Skeletal muscle satellite cell (primary cell): ENCODE measurements around the gene OR52I1.
A peak's percentile ranks its signal among the peaks of the same experiment; 100 is the strongest.

Source experiments
- H3K27me3 ChIP-seq: 2 replicates; pipeline ENCODE4 v1.7.0; 2013; ENCODE audit warnings: low read length; ENCODE audit not compliant: control insufficient read depth, insufficient read depth
- H3K36me3 ChIP-seq: 2 replicates; pipeline ENCODE4 v1.7.0; 2013; ENCODE audit warnings: mild to moderate bottlenecking, control low read depth, low read length; ENCODE audit not compliant: insufficient read depth
- H3K4me1 ChIP-seq: 2 replicates; pipeline ENCODE4 v1.7.0; 2013; ENCODE audit warnings: low read length; ENCODE audit not compliant: control insufficient read depth, insufficient read depth
- H3K4me2 ChIP-seq: 2 replicates; pipeline ENCODE4 v1.7.0; 2013; ENCODE audit warnings: mild to moderate bottlenecking, low read length
- H3K4me3 ChIP-seq: 2 replicates; pipeline ENCODE4 v1.7.0; 2013; ENCODE audit warnings: low read length
- H3K9ac ChIP-seq: 2 replicates; pipeline ENCODE4 v1.7.0; 2013; ENCODE audit warnings: mild to moderate bottlenecking, low read depth, low read length, moderate library complexity
- H3K9me3 ChIP-seq: replicated peaks from 2 replicates; pipeline ENCODE4 v1.7.0; 2013; ENCODE audit warnings: mild to moderate bottlenecking, control low read depth, low read length

OR52I1 gene

DNA sequence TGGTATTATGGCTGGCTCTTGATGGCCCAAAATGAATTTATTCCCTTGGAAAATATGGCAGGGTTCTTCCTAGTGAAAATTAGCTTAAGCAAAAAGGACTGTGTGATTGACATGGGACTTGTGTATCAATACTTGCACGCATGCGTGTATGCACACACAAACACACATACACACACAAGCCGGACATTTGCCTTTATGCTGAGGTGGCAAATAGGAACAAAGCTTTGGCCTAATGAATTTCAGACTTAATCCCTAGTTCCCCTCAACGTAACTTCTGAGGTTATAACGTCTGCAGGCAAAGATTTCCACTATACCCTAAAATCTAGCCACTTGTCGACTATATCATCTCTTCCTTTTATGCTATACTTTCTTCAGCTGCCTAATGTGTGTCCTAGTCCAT is 15.2 kb upstream of the OR52I1 start:
- Histone ChIP-seq H3K36me3 (no peaks in the 10 kb centered on the region), H3K27me3 (peaks cover under 1% of the 10 kb centered on the region), H3K9me3 (no peaks in the 10 kb centered on the region), H3K9ac (no peak overlapping the region), H3K4me3 (no peak overlapping the region), H3K4me1 (no peaks in the 10 kb centered on the region), H3K4me2 (no peak overlapping the region)

DNA sequence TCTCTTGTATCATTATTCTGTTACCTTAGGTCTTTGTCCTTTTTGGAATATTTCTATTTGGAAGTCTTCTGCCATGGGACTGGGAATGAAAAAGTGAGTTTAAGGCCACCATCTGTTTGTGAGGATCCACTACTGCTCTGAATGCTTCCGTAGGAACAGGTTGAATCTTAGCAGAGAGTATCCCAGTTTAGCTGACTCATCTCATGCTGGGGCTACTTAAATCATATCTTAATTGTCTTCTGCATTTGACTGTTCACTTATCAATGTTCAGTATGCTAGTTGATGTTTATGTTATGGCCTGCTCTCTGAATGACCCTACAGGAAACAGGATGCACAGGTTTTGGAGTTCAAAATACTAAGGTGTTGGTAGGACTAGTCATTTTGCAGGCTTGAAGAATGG is 13.7 kb upstream of the OR52I1 start:
- Histone ChIP-seq H3K4me1 (no peaks in the 10 kb centered on the region), H3K4me3 (no peak overlapping the region), H3K4me2 (no peak overlapping the region), H3K27me3 (peaks cover 11% of the 10 kb centered on the region), H3K9me3 (no peaks in the 10 kb centered on the region), H3K9ac (no peak overlapping the region), H3K36me3 (no peaks in the 10 kb centered on the region)

GRCh38 chr11:4581443-4581842 is 12.4 kb upstream of the OR52I1 start, which contains the start of gene OR52I2:
OR52I2 (plus strand) TSS chr11:4581743.
- H3K9me3 ChIP-seq = no peaks in the 10 kb centered on the region
- no peaks in the 10 kb centered on the region for H3K4me1 ChIP-seq
- H3K4me2 ChIP-seq = no peak within 1 kb of the TSS
- no peaks in the 10 kb centered on the region for H3K36me3 ChIP-seq
- peaks cover 11% of the 10 kb centered on the region for H3K27me3 ChIP-seq
- H3K9ac ChIP-seq = no peak within 1 kb of the TSS
- no peak within 1 kb of the TSS for H3K4me3 ChIP-seq

DNA sequence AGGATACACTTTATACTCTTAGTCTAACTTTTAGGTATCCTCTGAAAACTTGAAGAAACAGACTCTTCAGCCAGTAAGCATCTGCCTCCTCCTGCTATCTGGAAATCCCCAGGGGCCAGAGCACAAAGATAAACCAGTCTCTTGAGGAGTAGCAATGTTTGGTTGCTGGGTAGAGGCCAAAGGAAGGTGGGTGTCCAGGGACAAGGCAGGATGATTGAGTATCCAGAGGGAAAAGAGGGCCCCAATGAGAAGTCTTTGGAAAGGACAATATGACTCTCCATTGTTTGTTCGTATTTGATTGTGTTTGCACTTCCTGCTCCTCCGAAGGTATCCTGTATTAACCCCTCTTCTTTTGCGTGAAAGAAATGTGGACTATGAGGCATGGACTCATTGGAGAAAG is 4.8 kb upstream of the OR52I1 start:
- no peak overlapping the region for H3K4me2 ChIP-seq
- H3K36me3 ChIP-seq = no peaks in the 10 kb centered on the region
- H3K9ac ChIP-seq = no peak overlapping the region
- no peaks in the 10 kb centered on the region for H3K4me1 ChIP-seq
- H3K4me3 ChIP-seq = no peak overlapping the region
- no peaks in the 10 kb centered on the region for H3K9me3 ChIP-seq
- H3K27me3 ChIP-seq = peaks cover 7% of the 10 kb centered on the region

- Histone ChIP-seq H3K4me3 (no peak overlapping the region), H3K9ac (no peak overlapping the region), H3K4me2 (no peak overlapping the region), H3K9me3 (no peaks in the 10 kb centered on the region), H3K36me3 (peaks cover 28% of the 10 kb centered on the region), H3K4me1 (peaks cover 14% of the 10 kb centered on the region), H3K27me3 (no peaks in the 10 kb centered on the region)
Measured at GRCh38 chr11:4605057-4605456, 11.2 kb downstream of the OR52I1 start.

GRCh38 chr11:4606231-4607015 is 12.6 kb downstream of the OR52I1 start:
- peaks cover 14% of the 10 kb centered on the region for H3K4me1 ChIP-seq
- H3K9ac ChIP-seq = no peak overlapping the region
- H3K4me2 ChIP-seq = peak overlapping the region; percentile 75
- H3K27me3 ChIP-seq = no peaks in the 10 kb centered on the region
- peak overlapping the region; percentile 81 for H3K4me3 ChIP-seq
- H3K9me3 ChIP-seq = no peaks in the 10 kb centered on the region
- H3K36me3 ChIP-seq = peaks cover 15% of the 10 kb centered on the region

DNA sequence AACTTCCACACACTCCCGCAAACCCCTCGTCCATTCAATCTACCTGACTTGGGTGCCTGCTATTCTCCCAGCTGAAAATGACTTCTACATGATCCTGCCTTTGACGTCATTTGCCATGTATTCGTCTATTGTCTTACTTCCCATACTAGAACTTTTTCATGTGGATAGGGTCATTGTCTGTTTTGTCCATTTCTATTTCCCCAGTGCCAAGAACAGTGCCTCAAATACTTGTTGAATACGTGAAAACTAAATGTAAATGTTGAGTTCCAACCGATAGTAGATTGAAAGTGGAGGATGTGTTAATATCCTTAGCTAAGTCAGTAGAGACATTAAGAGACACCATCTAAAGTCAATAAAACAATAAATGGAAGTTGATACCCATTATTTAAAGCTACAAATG is 13.3 kb downstream of the OR52I1 start:
- peaks cover 14% of the 10 kb centered on the region for H3K4me1 ChIP-seq
- no peaks in the 10 kb centered on the region for H3K27me3 ChIP-seq
- H3K36me3 ChIP-seq = peaks cover 11% of the 10 kb centered on the region
- H3K9me3 ChIP-seq = no peaks in the 10 kb centered on the region
- H3K4me2 ChIP-seq = peak overlapping the region; percentile 75
- peak overlapping the region; percentile 81 for H3K4me3 ChIP-seq
- H3K9ac ChIP-seq = peak overlapping the region; percentile 92

DNA sequence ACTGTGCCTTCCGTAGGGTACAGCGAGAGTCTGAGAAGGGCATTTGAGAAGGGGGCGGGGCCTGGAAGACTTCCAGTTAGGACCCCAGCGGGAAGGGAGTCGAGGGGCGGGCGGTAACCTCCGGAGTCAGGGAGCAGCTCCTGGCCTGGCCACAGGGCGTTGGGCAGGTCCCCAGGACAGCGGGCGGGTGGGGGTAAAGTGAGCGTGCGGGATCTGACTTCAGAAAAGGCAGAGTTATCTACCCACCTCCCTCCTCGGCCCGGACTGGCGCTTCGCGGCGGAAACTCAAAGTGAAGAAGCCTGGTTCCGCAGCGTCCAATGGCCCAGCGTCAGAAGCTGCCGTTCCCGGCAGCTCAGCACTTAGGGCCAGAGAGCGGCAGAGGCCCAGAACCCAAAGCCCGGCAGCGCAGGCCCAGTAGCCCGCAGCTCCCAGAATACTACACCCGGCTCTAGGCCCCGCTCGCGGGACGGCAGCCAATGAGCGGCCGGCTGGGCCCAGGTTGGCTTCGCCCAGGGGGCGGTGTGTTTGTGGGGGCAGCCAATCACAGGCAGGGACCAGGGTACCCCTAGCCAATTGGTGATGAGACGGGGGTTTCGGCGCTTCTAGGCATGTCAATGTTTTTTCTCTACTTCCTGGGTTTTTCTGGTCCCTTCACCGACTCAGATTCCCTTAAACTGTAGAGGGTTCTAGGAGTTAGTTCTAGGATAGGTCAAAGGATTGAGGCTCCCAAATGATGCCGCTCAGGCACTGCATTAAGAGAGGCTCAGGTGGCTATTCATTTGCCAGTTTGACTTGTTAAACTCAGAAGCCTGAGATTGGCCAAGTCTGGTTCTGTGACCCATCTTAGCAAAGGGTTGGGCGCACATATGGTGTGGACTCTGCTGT is 14.2 kb downstream of the OR52I1 start, which contains the start of gene TRIM68:
Gene TRIM68, minus strand, starts transcription at position 451 of the 886 bp plus-strand sequence. CDS start 2,727 bp downstream, outside the sequence.
- H3K9ac ChIP-seq = peak within 1 kb of the TSS; percentile 92
- H3K27me3 ChIP-seq = no peaks in the 10 kb centered on the region
- peak within 1 kb of the TSS; percentile 75 for H3K4me2 ChIP-seq
- H3K36me3 ChIP-seq = peaks cover 11% of the 10 kb centered on the region
- peaks cover 14% of the 10 kb centered on the region for H3K4me1 ChIP-seq
- H3K4me3 ChIP-seq = peak within 1 kb of the TSS; percentile 81
- H3K9me3 ChIP-seq = no peaks in the 10 kb centered on the region

GRCh38 chr11:4610258-4610935 is 16.6 kb downstream of the OR52I1 start:
- peak overlapping the region; percentile 20 for H3K4me3 ChIP-seq
- H3K9ac ChIP-seq = no peak overlapping the region
- H3K4me2 ChIP-seq = peak overlapping the region; percentile 45
- H3K4me1 ChIP-seq = peaks cover 14% of the 10 kb centered on the region
- no peaks in the 10 kb centered on the region for H3K36me3 ChIP-seq
- peaks cover 7% of the 10 kb centered on the region for H3K27me3 ChIP-seq
- H3K9me3 ChIP-seq = no peaks in the 10 kb centered on the region

DNA sequence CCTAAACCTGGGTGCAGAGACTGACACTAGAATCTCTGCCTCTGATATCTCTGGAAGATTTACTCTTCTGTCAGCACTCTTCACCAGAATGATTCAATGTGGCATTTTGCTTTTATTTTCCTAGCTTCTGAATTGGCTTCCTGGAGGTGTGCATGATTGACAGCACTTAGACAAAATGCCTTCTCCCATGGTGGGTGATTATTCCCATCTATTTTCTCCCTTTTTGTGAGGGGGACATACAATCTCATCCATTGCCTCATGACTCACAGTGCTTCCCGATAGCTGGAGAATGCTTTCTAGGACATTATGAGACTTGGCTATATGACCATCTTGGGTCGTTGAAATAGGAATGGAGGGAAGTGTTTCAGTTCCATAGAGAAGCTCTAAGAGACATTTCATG is 18.1 kb downstream of the OR52I1 start:
- Histone ChIP-seq H3K36me3 (no peaks in the 10 kb centered on the region), H3K9ac (no peak overlapping the region), H3K4me2 (no peak overlapping the region), H3K27me3 (peaks cover 7% of the 10 kb centered on the region), H3K9me3 (no peaks in the 10 kb centered on the region), H3K4me1 (peaks cover 6% of the 10 kb centered on the region), H3K4me3 (no peak overlapping the region)

DNA sequence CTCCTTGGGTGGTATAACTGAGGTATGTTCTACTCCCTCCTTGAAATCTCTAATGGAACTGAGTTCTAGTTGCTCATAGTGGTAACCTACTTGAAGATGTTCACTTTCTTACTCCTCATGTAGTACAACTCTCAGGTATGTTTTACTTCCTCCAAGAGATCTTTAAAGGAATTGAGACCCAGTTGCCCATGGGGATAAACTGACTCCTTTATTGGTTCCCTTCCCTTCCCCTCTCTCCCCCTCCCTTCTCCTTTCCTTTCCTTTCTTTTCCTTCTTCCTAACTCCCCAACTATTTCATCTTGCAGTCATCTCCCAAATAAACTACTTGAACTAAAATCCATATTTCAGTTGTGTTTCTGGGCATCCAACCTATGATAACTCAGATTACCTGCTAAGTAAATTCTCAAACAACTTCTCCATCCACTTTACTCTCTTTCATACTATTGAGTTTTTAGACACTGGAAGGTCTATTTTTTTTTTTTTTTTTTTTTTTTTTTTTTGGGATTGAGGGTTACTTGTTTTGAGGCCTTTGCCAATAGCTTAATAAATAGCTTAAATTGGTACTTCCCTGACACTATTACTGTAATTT is 22.1 kb downstream of the OR52I1 start:
- Histone ChIP-seq H3K36me3 (no peaks in the 10 kb centered on the region), H3K4me2 (no peak overlapping the region)

More for the DNA sequence above, 22.1 kb downstream of the OR52I1 start:
- Histone ChIP-seq H3K4me1 (no peaks in the 10 kb centered on the region), H3K4me3 (no peak overlapping the region), H3K27me3 (peaks cover 7% of the 10 kb centered on the region), H3K9ac (no peak overlapping the region), H3K9me3 (no peaks in the 10 kb centered on the region)
